ENCODE measurements around the gene DPH7. TPM values are rescaled to one million over a fixed set of nuclear protein-coding genes. Genes with fewer than 3 reads are reported as not detected.

Gene DPH7
- total RNA-seq, 6 experiments from 2014 or later = 9.2 to 17.8 (median 11.8) TPM

DNA sequence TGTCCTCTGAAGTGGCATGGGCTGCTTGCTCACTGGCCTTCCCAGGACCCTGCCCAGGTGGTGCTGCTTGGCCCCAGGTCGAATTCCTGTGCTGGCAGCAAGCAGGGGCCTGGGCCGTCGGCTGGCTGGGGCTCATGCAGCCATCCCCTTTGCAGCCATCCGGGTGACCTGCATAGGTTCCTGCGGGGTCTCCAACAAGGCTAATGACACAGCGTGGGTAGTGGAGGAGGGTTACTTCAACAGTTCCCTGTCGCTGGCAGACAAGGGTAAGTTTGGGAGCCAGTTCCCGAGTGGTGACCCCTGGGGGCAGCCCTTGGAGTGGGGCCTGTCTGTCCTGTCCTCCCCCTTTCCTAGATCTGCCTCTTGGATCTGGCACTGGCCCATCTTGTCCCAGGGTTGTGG is 34.0 kb upstream of the DPH7 start:
- Histone ChIP-seq H3K4me3 (no peak overlapping the region), H3K4me1 (peaks cover 0 to 21% (median 2%) of the 10 kb centered on the region in 4 donors), H3K27ac (no peak overlapping the region), H3K9me3 (no peaks in the 10 kb centered on the region), H3K36me3 (peaks cover 0 to 24% (median 3%) of the 10 kb centered on the region in 4 donors), H3K27me3 (no peaks in the 10 kb centered on the region)
- intact Hi-C loops (cut with DNase I) = no loop called here
- TF ChIP-seq POLR2A (IDR thresholded peaks at IDR 0.05) = no peak
- TF ChIP-seq, protein P1, sequence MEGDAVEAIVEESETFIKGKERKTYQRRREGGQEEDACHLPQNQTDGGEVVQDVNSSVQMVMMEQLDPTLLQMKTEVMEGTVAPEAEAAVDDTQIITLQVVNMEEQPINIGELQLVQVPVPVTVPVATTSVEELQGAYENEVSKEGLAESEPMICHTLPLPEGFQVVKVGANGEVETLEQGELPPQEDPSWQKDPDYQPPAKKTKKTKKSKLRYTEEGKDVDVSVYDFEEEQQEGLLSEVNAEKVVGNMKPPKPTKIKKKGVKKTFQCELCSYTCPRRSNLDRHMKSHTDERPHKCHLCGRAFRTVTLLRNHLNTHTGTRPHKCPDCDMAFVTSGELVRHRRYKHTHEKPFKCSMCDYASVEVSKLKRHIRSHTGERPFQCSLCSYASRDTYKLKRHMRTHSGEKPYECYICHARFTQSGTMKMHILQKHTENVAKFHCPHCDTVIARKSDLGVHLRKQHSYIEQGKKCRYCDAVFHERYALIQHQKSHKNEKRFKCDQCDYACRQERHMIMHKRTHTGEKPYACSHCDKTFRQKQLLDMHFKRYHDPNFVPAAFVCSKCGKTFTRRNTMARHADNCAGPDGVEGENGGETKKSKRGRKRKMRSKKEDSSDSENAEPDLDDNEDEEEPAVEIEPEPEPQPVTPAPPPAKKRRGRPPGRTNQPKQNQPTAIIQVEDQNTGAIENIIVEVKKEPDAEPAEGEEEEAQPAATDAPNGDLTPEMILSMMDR (IDR thresholded peaks at IDR 0.05) = no peak
- no peak for ATAC-seq
- DNase-seq = no peak
- 38% methylated on average over 3 of the region's 8 CpGs for WGBS (ENCODE audit: insufficient coverage, low coverage, low lambda C conversion rate, missing lambda C conversion rate)

DNA sequence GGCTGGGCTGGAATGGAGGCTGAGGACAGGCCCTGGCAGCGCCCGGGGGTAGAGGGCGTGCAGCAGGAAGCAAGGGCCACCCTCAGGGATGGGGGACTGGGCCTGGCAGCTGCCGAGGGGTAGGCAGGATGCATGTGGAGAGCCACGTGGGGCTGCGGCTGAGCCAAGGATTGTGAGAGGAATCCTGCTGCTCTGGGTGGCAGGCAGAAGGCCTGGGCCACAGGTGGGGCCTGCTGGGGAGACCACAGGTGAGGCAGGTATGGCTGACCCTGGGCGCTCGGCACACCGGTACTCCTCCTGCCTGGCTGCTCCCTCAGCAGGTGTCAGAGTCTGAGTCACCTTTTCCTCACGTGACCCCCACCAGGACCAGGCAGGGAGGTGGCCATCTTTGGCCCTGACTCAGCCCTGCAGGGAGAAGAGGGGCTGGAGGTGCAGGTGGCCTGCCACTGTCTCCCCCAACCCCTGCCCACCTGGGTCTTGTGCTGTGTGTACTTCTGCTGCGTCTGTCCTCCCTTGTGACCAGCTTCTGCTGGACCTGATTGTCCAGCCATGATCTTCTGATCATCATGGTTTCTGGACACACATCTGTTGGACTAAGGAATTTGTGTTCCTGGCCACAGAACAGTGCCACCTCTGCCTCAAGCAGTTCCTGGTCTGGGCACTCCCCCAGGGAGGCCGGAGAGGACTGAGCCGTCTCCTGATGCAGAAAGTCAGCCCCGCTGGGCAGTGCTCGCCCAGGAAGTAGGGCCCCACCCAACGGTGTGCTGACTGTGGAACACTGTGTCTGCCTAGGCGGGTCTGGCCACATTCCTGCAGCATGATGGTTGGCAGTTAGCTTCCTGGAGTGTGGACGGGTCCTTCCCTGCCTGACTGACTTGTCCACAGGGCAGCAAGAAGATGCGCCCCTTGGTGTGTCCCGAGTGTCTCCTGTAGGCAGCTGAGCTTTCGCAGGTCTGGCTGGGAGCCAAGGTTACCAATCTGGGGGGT is 33.2 kb upstream of the DPH7 start:
- TF ChIP-seq POLR2A (IDR thresholded peaks at IDR 0.05) = peak; percentile 11
- TF ChIP-seq, protein P1 (IDR thresholded peaks at IDR 0.05) = no peak
- peaks cover 0 to 26% (median under 1%) of the 10 kb centered on the region in 4 donors for H3K4me1 ChIP-seq
- DNase-seq (no peak), ATAC-seq (peak in 3 of 4 donors; percentile 16 to 34 (median 20))
- H3K36me3 ChIP-seq = peaks cover 0 to 24% (median 3%) of the 10 kb centered on the region in 4 donors
- no peak overlapping the region for H3K4me3 ChIP-seq
- no peaks in the 10 kb centered on the region for H3K9me3 ChIP-seq
- WGBS (ENCODE audit: insufficient coverage, low coverage, low lambda C conversion rate, missing lambda C conversion rate) = 44% methylated on average over 9 of the region's 21 CpGs
- no peaks in the 10 kb centered on the region for H3K27me3 ChIP-seq
- intact Hi-C loops (cut with DNase I) = no loop called here
- H3K27ac ChIP-seq = no peak overlapping the region

DNA sequence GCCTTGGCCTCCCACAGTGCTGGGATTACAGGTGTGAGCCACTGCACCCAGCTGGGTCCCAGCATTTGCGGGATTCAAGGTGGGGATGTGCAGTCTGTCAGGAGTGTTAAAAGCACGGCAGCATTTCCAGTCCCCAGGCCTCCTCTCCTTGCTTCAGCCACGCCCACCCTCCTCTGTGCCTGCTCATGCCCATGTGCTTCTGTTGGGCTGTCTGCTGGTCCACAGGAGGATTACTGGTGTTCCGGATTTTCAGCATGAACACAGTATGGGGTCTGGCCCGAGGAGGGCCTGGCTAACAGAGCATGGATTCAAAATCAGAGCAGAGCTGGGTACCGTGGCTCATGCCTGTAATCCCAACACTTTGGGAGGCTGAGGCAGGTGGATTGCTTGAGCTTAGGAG is 32.2 kb upstream of the DPH7 start:
- ATAC-seq (no peak), DNase-seq (no peak)
- H3K27ac ChIP-seq = no peak overlapping the region
- H3K36me3 ChIP-seq = peaks cover 0 to 23% (median 3%) of the 10 kb centered on the region in 4 donors
- H3K4me1 ChIP-seq = peaks cover 0 to 31% (median 3%) of the 10 kb centered on the region in 4 donors
- H3K4me3 ChIP-seq = no peak overlapping the region
- TF ChIP-seq, protein P1 (IDR thresholded peaks at IDR 0.05) = no peak
- no peak for TF ChIP-seq POLR2A (IDR thresholded peaks at IDR 0.05)
- 74% methylated on average over 3 of the region's 6 CpGs for WGBS (ENCODE audit: insufficient coverage, low coverage, low lambda C conversion rate, missing lambda C conversion rate)
- no peaks in the 10 kb centered on the region for H3K27me3 ChIP-seq
- intact Hi-C loops (cut with DNase I) = no loop called here
- no peaks in the 10 kb centered on the region for H3K9me3 ChIP-seq

GRCh38 chr9:137607141-137607857 is 28.6 kb upstream of the DPH7 start:
- WGBS (ENCODE audit: insufficient coverage, low coverage, low lambda C conversion rate, missing lambda C conversion rate) = 67% methylated on average over 14 of the region's 17 CpGs
- Histone ChIP-seq H3K9me3 (no peaks in the 10 kb centered on the region), H3K4me3 (peak overlapping the region in 2 of 3 donors; percentile 71 to 82), H3K4me1 (peaks cover 0 to 31% (median 3%) of the 10 kb centered on the region in 4 donors), H3K27me3 (no peaks in the 10 kb centered on the region), H3K27ac (no peak overlapping the region), H3K36me3 (no peaks in the 10 kb centered on the region)
- ATAC-seq (no peak), DNase-seq (no peak)
- intact Hi-C loops (cut with DNase I) = no loop called here
- TF ChIP-seq, protein P1 (IDR thresholded peaks at IDR 0.05) = no peak
- no peak for TF ChIP-seq POLR2A (IDR thresholded peaks at IDR 0.05)
